Gastroesophageal sphincter (tissue), 4 donors: ENCODE data around the gene FUBP1. TPM values are rescaled to one million over a fixed set of nuclear protein-coding genes. Genes with fewer than 3 reads are reported as not detected.

Experiments used
- ATAC-seq: fragments of 150-250 bp; one replicate; pipeline ENCODE4 v1.9.1; 2016; ENCODE audit warnings: mild to moderate bottlenecking, moderate library complexity
- H3K27ac ChIP-seq, 4 donors: fragments of 200-600 bp; sonication (generic) in 3 of 4; 1 replicate in 3 of 4; 2 replicates in 1 of 4; pipeline ENCODE4 v1.5.1; 2016 to 2019
- H3K27me3 ChIP-seq: fragments of 200-600 bp; sonication (generic); one replicate; pipeline ENCODE4 v1.5.1; 2019
- H3K36me3 ChIP-seq, 2 donors: fragments of 200-600 bp; sonication (generic); one replicate each; pipeline ENCODE4 v1.5.1; 2019; ENCODE audit warnings: control low read depth in 1 of 2
- H3K4me1 ChIP-seq, 3 donors: fragments of 200-600 bp; sonication (generic); 1 replicate in 2 of 3; 2 replicates in 1 of 3; pipeline ENCODE4 v1.5.1; 2016 to 2019; ENCODE audit warnings: control low read depth in 2 of 3
- H3K4me3 ChIP-seq, 2 donors: fragments of 200-600 bp; sonication (generic); one replicate each; pipeline ENCODE4 v1.5.1; 2019; ENCODE audit warnings: mild to moderate bottlenecking in 1 of 2, moderate library complexity in 1 of 2
- H3K9me3 ChIP-seq, 3 donors: fragments of 200-600 bp; sonication (generic); one replicate each; pipeline ENCODE4 v1.5.1; 2017 to 2019; ENCODE audit warnings: control low read depth in 2 of 3
- CTCF ChIP-seq, 4 experiments: fragments of 200-600 bp in 2 of 4; fragments of 450-650 bp in 2 of 4; sonication (generic) in 1 of 4; IDR thresholded peaks; one replicate each; pipeline ENCODE4 v1.5.1; 2017 to 2019; ENCODE audit warnings: antibody characterized with exemption in 4 of 4, mild to moderate bottlenecking in 2 of 4, moderate library complexity in 2 of 4
- EP300 ChIP-seq: sonication (generic); formaldehyde crosslinking; IDR thresholded peaks from one replicate; pipeline ENCODE4 v1.6.1; 2017; ENCODE audit warnings: antibody characterized with exemption, mild to moderate bottlenecking
- POLR2A ChIP-seq, 2 donors: fragments of 450-650 bp; IDR thresholded peaks; one replicate each; pipeline ENCODE4 v1.6.1; 2017; ENCODE audit warnings: antibody characterized with exemption in 2 of 2, mild to moderate bottlenecking in 2 of 2, moderate library complexity in 1 of 2
- POLR2AphosphoS5 ChIP-seq: sonication (generic); formaldehyde crosslinking; IDR thresholded peaks from one replicate; pipeline ENCODE4 v1.6.1; 2017; ENCODE audit warnings: antibody characterized with exemption
- WGBS, 2 donors: methylation state at CpG; one replicate each; pipeline ENCODE4 v1.1.5; 2018; ENCODE audit warnings: low coverage in 1 of 2; 5-methylcytosine and 5-hydroxymethylcytosine counted together
- total RNA-seq, 4 donors: library from RNA; depleted of rRNA; stranded (reverse); fragments of >200 nt; gene quantifications; one replicate each; pipeline ENCODE4 v1.1.0, GENCODE V29; 2016

Gene FUBP1
- total RNA-seq, 4 donors from 2014 or later, result 46.9 to 135 (median 68.5) TPM

- peaks cover 0 to 21% of the 10 kb centered on the region in 2 donors for H3K36me3 ChIP-seq
- H3K9me3 ChIP-seq, result no peaks in the 10 kb centered on the region
- H3K4me3 ChIP-seq, result peak overlapping the region; percentile 14 to 62
- WGBS, 2 donors, result 33 to 48% methylated on average over 3 of the region's 3 CpGs
- peaks cover 0 to 54% (median 2%) of the 10 kb centered on the region in 3 donors for H3K4me1 ChIP-seq
- no peak for ATAC-seq
- TF ChIP-seq EP300, result no peak
- TF ChIP-seq POLR2A (IDR thresholded peaks at IDR 0.05), result no peak
- TF ChIP-seq CTCF (IDR thresholded peaks at IDR 0.05), result no peak
- TF ChIP-seq POLR2AphosphoS5, result no peak
- H3K27ac ChIP-seq, result peak overlapping the region; percentile 14 to 91 (median 52)
- H3K27me3 ChIP-seq, result no peaks in the 10 kb centered on the region
Observed at GRCh38 chr1:78009836-78010235, 31.0 kb upstream of the FUBP1 start.

DNA sequence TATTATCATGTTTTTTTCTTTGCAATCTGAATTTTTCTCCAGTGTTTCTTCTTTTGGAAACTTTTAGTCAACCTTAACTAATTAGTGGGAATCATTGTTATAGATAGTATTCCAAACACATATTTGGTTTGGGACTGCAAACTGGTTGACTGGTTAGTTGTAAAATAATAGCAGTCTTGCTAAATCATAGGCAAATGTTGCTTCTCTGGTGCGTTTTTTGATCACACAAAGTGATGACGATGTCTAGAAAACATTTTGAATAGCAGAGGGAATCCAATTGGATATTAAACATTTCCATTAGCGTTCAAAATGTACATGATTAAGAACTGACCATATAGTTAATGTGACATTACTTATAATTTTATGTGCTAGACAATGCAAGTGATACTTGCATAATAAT is 30.4 kb upstream of the FUBP1 start:
- H3K9me3 ChIP-seq, result no peaks in the 10 kb centered on the region
- 60 to 72% methylated on average over 3 of the region's 3 CpGs for WGBS, 2 donors
- no peak for ATAC-seq
- peaks cover 0 to 49% (median 2%) of the 10 kb centered on the region in 3 donors for H3K4me1 ChIP-seq
- H3K27me3 ChIP-seq, result no peaks in the 10 kb centered on the region
- H3K27ac ChIP-seq, result peak overlapping the region; percentile 14 to 91 (median 52)
- no peak for TF ChIP-seq POLR2A (IDR thresholded peaks at IDR 0.05)
- TF ChIP-seq POLR2AphosphoS5, result no peak
- no peak for TF ChIP-seq EP300
- no peak for TF ChIP-seq CTCF (IDR thresholded peaks at IDR 0.05)
- peaks cover 0 to 15% of the 10 kb centered on the region in 2 donors for H3K36me3 ChIP-seq
- H3K4me3 ChIP-seq, result peak overlapping the region; percentile 14 to 62

- no peaks in the 10 kb centered on the region for H3K9me3 ChIP-seq
- H3K4me1 ChIP-seq, result peaks cover 0 to 57% (median 2%) of the 10 kb centered on the region in 3 donors
- H3K4me3 ChIP-seq, result peak overlapping the region; percentile 62 to 100
- no peak for ATAC-seq
- H3K27ac ChIP-seq, result peak overlapping the region; percentile 30 to 100 (median 91)
- TF ChIP-seq POLR2A (IDR thresholded peaks at IDR 0.05), result no peak
- TF ChIP-seq EP300, result no peak
- no peak for TF ChIP-seq POLR2AphosphoS5
- no peak for TF ChIP-seq CTCF (IDR thresholded peaks at IDR 0.05)
- no peaks in the 10 kb centered on the region for H3K27me3 ChIP-seq
- H3K36me3 ChIP-seq, result peaks cover 0 to under 1% of the 10 kb centered on the region in 2 donors
- 63 to 65% methylated on average over 4 of the region's 4 CpGs for WGBS, 2 donors
Observed at GRCh38 chr1:78007677-78008341, 28.9 kb upstream of the FUBP1 start.

DNA sequence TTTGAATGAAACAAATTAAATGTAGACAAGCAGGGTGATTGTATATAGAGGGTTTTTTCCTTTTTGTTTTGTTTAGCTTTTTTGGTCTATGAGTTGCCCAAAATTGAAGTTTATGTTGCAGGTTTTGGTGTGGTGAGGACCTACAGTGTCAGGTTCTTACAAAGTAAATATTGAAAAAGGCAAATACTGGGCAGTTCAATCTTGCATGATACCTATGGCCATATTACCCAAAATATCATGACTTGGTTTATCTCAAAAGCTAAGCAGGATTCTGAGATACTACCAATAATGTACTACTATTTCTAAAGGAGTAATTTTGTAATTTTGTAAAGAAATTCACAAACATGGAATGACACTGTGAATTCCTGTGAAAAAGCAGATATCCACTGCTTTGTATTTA is 27.6 kb upstream of the FUBP1 start:
- Histone ChIP-seq H3K4me1 (peaks cover 0 to 60% (median 2%) of the 10 kb centered on the region in 3 donors), H3K36me3 (no peaks in the 10 kb centered on the region), H3K27me3 (no peaks in the 10 kb centered on the region), H3K4me3 (peak overlapping the region; percentile 62 to 100), H3K9me3 (no peaks in the 10 kb centered on the region), H3K27ac (peak overlapping the region; percentile 87 to 100 (median 91))
- TF ChIP-seq POLR2A (IDR thresholded peaks at IDR 0.05) (no peak), POLR2AphosphoS5 (no peak), CTCF (IDR thresholded peaks at IDR 0.05) (no peak)
- no peak for ATAC-seq

DNA sequence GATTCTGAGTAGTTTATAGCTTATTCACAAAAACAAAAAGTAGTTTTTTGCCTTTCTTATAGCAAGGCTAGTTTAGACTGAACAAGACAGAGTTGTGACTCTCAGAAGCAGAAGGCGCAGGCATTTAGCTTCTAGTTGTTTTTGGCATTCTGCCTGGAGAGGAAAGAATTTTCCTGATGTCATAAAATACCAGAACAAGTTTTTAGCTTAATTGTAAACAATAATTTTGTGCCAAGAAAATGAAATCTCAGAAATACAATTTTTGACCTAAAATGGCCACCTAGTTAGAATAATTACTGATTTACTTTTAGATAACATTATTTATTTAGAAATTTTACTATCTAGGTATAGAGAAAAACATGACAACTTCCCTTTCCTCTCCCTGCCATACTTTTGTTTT is 26.9 kb upstream of the FUBP1 start:
- H3K27me3 ChIP-seq, result no peaks in the 10 kb centered on the region
- H3K36me3 ChIP-seq, result no peaks in the 10 kb centered on the region
- peaks cover 0 to 52% (median 2%) of the 10 kb centered on the region in 3 donors for H3K4me1 ChIP-seq
- no peak for ATAC-seq
- no peaks in the 10 kb centered on the region for H3K9me3 ChIP-seq
- H3K4me3 ChIP-seq, result peak overlapping the region; percentile 62 to 100
- 0% methylated on average over 1 of the region's 1 CpG for WGBS, 2 donors
- TF ChIP-seq POLR2AphosphoS5 (peak; percentile 95), CTCF (IDR thresholded peaks at IDR 0.05) (no peak), EP300 (no peak), POLR2A (IDR thresholded peaks at IDR 0.05) (peak; percentile 65 to 67)
- H3K27ac ChIP-seq, result peak overlapping the region; percentile 87 to 100 (median 91)
